Stimulated activated CD8-positive, alpha-beta memory T cell treated with anti-CD3 and anti-CD28 coated beads, Interleukin-15, amount 100 ng/mL, for 24 hours (primary cell): ENCODE data around the gene TNP2.
"Not testable (repeated sequence)": the region's sequence is repeated elsewhere in the genome, so short reads cannot be mapped to it uniquely, and the experiment has no call there.

Experiments
- DNase-seq: peaks from one replicate; pipeline ENCODE4 v3.0.0-alpha.2; 2020; ENCODE audit warnings: low read depth

The TNP2 gene

GRCh38 chr16:11299865-11300559 is 30.9 kb upstream of the TNP2 start:
- no peak for DNase-seq

GRCh38 chr16:11298950-11299547 is 29.9 kb upstream of the TNP2 start:
- DNase-seq, result not testable (repeated sequence)

- DNase-seq, result no peak
These were observed 29.2 kb upstream of the TNP2 start for GRCh38 chr16:11298143-11298900.

DNA sequence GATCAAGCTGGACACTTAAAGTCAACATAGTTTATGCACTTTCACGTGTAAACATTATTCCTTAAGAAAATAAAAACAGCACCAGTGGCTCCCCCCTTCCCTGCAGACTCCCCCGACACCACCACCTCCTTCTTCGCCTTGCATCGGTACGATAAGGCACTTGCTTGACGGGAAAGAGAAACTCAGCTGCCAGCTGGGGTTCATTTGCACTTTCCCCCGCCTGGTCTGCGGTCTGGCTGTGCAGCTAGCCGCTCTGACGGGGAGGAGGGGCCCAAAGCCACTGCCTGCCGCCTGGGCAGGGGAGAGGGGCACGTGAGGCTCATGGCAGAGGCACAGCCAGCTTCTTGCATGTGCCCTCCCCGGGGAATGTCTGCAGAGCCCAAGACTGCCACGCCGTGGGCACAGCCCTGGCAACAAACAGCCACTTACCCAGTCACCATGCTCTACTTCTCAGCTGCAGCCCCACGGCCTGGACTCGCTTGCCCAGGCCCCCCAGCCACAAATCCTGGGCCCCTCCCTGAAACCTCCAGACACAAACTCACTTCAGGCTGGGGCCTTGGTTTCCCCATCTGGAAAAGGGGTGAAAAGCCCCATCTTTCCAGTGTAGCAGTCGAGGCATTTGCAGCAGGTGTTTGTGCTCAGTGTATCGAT is 28.5 kb upstream of the TNP2 start:
- DNase-seq, result peak; percentile 17

- DNase-seq, result no peak
These were observed 27.8 kb upstream of the TNP2 start for GRCh38 chr16:11296706-11297491.

- no peak for DNase-seq
These were observed 27.2 kb upstream of the TNP2 start for GRCh38 chr16:11296351-11296705.

GRCh38 chr16:11295672-11296071 is 26.5 kb upstream of the TNP2 start:
- DNase-seq, result no peak

DNA sequence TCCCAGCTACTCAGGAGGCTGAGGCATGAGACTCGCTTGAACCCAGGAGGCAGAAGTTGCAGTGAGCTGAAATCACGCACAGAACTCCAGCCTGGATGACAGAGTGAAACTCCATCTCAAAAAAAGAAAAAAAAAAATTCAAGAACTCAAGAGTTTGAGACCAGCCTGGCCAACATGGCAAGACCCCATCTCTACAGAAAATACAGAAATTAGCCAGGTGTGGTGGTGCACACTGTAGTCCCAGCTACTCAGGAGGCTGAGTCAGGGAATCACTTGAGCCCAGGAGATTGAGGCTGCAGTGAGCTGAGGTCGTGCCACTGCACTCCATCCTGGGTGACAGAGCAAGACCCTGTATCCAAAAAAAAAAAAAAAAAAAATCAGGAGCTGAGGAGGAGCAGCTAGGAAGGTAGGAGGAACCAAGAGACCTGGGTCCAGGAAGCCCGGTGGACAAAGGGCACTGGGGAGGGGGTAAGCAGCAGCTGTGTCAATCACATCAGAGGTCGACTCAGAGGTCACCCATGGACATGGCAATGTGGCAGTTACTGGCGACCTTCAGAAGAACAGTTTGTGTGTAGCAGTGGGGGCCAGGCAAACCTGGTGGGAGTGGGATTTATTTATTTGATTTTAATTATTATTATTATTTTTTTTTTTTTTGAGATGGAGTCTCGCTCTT is 23.1 kb upstream of the TNP2 start:
- DNase-seq, result no peak

- DNase-seq, result no peak
These were observed 22.1 kb upstream of the TNP2 start for GRCh38 chr16:11291091-11291703.

- DNase-seq, result no peak
These were observed 21.2 kb upstream of the TNP2 start for GRCh38 chr16:11290102-11290893.

DNA sequence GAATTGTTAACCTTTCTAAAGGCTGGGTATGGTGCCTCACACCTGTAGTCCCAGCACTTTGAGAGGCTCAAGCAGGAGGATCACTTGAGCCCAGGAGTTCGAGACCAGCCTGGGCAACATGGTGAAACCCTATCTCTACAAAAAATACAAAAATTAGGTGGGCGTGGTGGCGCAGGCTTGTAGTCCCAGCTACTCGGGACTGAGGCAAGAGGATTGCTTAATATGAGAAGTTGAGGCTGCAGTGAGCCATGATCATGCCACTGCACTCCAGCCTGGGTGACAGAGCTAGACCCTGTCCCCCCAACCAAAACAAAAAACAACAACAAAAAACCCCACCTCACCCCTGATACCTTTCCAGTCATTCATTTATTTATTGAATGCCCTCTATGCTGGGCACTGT is 20.6 kb upstream of the TNP2 start:
- DNase-seq, result not testable (repeated sequence)

- DNase-seq, result no peak
These were observed 20.1 kb upstream of the TNP2 start for GRCh38 chr16:11289202-11289601.

GRCh38 chr16:11285842-11286241 is 16.7 kb upstream of the TNP2 start:
- DNase-seq, result no peak

- no peak for DNase-seq
These were observed 14.7 kb upstream of the TNP2 start for GRCh38 chr16:11283820-11284248.

DNA sequence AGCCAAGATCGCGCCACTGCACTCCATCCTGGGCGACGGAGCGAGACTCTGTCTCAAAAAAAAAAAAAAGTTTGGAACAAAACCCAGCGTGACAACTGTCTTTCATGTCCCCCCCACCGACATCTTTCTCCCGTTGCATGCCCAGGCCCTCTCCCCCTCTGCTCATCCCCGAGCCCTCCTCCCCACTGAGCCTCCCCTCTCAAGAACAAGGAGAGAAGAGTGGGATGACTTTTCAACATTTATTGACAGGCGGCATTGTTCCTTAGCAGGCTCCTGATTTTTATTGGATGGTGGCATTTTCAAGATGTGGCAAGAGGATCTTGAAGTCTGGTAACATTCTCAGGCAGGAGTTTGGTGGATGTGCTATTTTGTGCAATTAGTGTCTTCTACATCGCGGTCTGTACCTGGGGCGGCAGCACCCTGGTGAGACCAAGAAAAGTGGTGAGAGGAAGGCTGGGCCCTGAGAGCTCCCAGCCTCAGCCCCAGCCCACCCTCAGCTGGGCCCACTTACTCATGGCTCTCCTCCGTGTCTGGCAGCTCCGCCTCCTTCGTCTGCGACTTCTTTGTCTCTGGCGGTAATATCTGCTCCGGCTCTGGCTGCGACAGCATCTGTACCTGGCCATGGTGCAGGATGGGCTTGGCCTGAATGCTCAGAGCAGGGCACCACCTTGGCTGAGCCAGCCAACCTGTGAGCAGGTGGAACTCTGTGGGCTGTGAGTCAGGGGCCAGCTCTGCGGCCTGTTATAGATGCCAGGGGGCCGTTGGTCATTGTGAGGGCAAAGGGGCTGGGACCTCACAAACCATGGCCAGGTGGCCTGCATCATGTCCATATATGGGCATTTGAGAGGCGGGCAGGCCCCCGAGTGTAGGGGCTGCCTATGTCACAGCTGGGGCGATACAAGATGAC is 11.7 kb upstream of the TNP2 start, which contains the start of gene PRM1:
TSS of gene PRM1 (minus strand) at position 715 of the 907 bp plus-strand sequence. CDS start at position 623, 92 bp downstream.
- no peak for DNase-seq

- DNase-seq, result no peak
These were observed 9.8 kb upstream of the TNP2 start for GRCh38 chr16:11278681-11279628.

DNA sequence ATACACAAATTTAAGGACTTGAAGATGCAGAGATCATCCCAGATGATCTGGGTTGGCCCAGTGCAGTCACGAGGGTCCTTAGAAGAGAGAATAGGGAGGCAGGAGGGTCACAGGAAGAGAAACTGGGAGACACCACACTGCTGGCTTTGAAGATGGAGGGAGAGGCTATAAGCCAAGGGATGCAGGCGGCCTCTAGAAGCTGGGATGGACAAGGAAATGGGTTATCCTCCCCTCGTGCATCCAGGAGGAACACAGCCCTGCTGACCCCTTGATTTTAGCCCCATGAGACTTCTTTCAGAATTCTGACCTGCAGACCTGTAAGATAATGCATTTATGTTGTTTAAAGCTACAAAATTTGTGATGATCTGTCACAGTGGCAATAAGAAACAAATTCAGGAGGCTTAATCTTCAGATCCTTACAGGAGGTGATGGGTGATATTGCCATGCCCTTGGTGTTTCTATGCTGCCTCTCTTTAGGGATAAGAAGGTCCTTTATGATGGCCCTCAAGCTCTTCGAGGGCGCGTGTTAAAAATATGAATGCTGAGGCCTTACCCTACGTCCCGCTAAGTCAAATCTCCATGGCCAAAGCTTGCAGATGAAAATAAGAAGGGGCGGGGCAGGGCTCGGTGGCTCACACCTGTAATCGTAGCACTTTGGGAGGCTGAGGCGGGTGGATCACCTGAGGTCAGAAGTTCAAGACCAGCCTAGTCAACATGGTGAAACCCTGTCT is 8.6 kb upstream of the TNP2 start:
- no peak for DNase-seq
